HepG2 (cell line): ENCODE measurements around the gene GEMIN4. TPM values are rescaled to one million over a fixed set of nuclear protein-coding genes. Genes with fewer than 3 reads are reported as not detected.

Experiments used
- ASH2L ChIP-seq: fragments of 300-600, 200-600 bp; sonication (generic); IDR thresholded peaks from 2 replicates; pipeline ENCODE4 v1.7.0; 2017; ENCODE audit warnings: low read depth, mild to moderate bottlenecking, moderate library complexity, mixed read lengths, low read length; ENCODE audit not compliant: insufficient read length
- HES4 ChIP-seq: sonication (generic); formaldehyde crosslinking; IDR thresholded peaks from 2 replicates; pipeline ENCODE4 v1.9.0; 2021; ENCODE audit warnings: mild to moderate bottlenecking, missing genetic modification reagents, borderline replicate concordance
- HMGXB3 ChIP-seq: sonication (generic); formaldehyde crosslinking; IDR thresholded peaks from 2 replicates; pipeline ENCODE4 v1.4.0; 2020; ENCODE audit warnings: missing genetic modification reagents, borderline replicate concordance
- HOXD1 ChIP-seq: sonication (generic); formaldehyde crosslinking; IDR thresholded peaks from 2 replicates; pipeline ENCODE4 v1.5.0; 2020; ENCODE audit warnings: missing genetic modification reagents
- KMT2B ChIP-seq: IDR thresholded peaks from 2 replicates; pipeline ENCODE4 v1.6.1; 2016; ENCODE audit warnings: missing genetic modification reagents, missing compliant biosample characterization
- MTF1 ChIP-seq: sonication (generic); formaldehyde crosslinking; IDR thresholded peaks from 2 replicates; pipeline ENCODE4 v1.5.0; 2020; ENCODE audit warnings: missing genetic modification reagents
- NCOA2 ChIP-seq: sonication (generic); formaldehyde crosslinking; IDR thresholded peaks from 2 replicates; pipeline ENCODE4 v1.8.0; 2022; ENCODE audit warnings: inconsistent platforms
- NFE2L1 ChIP-seq: sonication (generic); formaldehyde crosslinking; IDR thresholded peaks from 2 replicates; pipeline ENCODE4 v1.4.0; 2020; ENCODE audit warnings: missing genetic modification reagents, mild to moderate bottlenecking, borderline replicate concordance
- ZBTB14 ChIP-seq: sonication (generic); formaldehyde crosslinking; IDR thresholded peaks from 2 replicates; pipeline ENCODE4 v1.4.0; 2020; ENCODE audit warnings: missing genetic modification reagents
- ZBTB8A ChIP-seq: sonication (generic); formaldehyde crosslinking; IDR thresholded peaks from 2 replicates; pipeline ENCODE4 v1.4.0; 2020; ENCODE audit warnings: mild to moderate bottlenecking, low read depth, missing genetic modification reagents, borderline replicate concordance
- ZFP37 ChIP-seq: sonication (generic); formaldehyde crosslinking; IDR thresholded peaks from 2 replicates; pipeline ENCODE4 v1.4.0; 2020; ENCODE audit warnings: missing genetic modification reagents, borderline replicate concordance
- ZFX ChIP-seq: sonication (generic); formaldehyde crosslinking; IDR thresholded peaks from 2 replicates; pipeline ENCODE4 v1.4.0; 2020; ENCODE audit warnings: mild to moderate bottlenecking, low read depth, missing genetic modification reagents, moderate library complexity
- ZMYM2 ChIP-seq: sonication (generic); formaldehyde crosslinking; IDR thresholded peaks from 2 replicates; pipeline ENCODE4 v1.8.0; 2022; ENCODE audit warnings: mild to moderate bottlenecking, missing genetic modification reagents
- ZNF20 ChIP-seq: sonication (generic); formaldehyde crosslinking; IDR thresholded peaks from 2 replicates; pipeline ENCODE4 v1.4.0; 2020; ENCODE audit warnings: mild to moderate bottlenecking, moderate library complexity, missing genetic modification reagents
- ZNF274 ChIP-seq: sonication (generic); formaldehyde crosslinking; IDR thresholded peaks from 2 replicates; pipeline ENCODE4 v1.5.1; 2020; ENCODE audit warnings: mild to moderate bottlenecking, missing genetic modification reagents
- ZNF367 ChIP-seq: sonication (generic); formaldehyde crosslinking; IDR thresholded peaks from 2 replicates; pipeline ENCODE4 v1.4.0; 2020; ENCODE audit warnings: missing genetic modification reagents, borderline replicate concordance
- ZNF577 ChIP-seq: sonication (generic); formaldehyde crosslinking; IDR thresholded peaks from 2 replicates; pipeline ENCODE4 v1.4.0; 2020; ENCODE audit warnings: mild to moderate bottlenecking, low read depth, missing genetic modification reagents, borderline replicate concordance
- ZNF652 ChIP-seq: IDR thresholded peaks from 2 replicates; pipeline ENCODE4 v1.6.1; 2016; ENCODE audit warnings: low read depth, borderline replicate concordance
- ZNF788 ChIP-seq: sonication (generic); formaldehyde crosslinking; IDR thresholded peaks from 2 replicates; pipeline ENCODE4 v1.5.0; 2020; ENCODE audit warnings: mild to moderate bottlenecking, missing genetic modification reagents, borderline replicate concordance
- ZNF841 ChIP-seq: sonication (generic); formaldehyde crosslinking; IDR thresholded peaks from 2 replicates; pipeline ENCODE4 v1.8.1; 2023; ENCODE audit warnings: missing genetic modification reagents, borderline replicate concordance
- polyA plus RNA-seq, 8 experiments: library from polyadenylated mRNA; depleted of rRNA in 3 of 8; stranded (reverse) in 7 of 8; unstranded in 1 of 8; fragments of >200 nt; fragmentation: Illumina TruSeq in 4 of 8; extraction: Trizol in 4 of 8; gene quantifications; 2 replicates each; pipeline versions ENCODE4 v1.2.1 to v1.2.3, GENCODE V29; 2011 to 2016; ENCODE audit warnings: low read depth in 4 of 8, missing spikeins in 1 of 8, mixed read lengths in 1 of 8; ENCODE audit not compliant: insufficient read depth in 1 of 8
- total RNA-seq, 5 experiments: library from RNA; depleted of rRNA; stranded (reverse); fragments of >200 nt; fragmentation: Illumina TruSeq; extraction: Trizol; gene quantifications; 2 replicates each; pipeline ENCODE4 v1.2.3, GENCODE V29; 2016; ENCODE audit warnings: low read depth in 1 of 5
- TF ChIP-seq, protein P1 (sequence below): sonication (generic); formaldehyde crosslinking; IDR thresholded peaks from 2 replicates; pipeline ENCODE4 v1.4.0; 2020; ENCODE audit warnings: missing genetic modification reagents; ENCODE audit errors: not compliant biosample characterization
- TF ChIP-seq, protein P2 (sequence below): sonication (generic); formaldehyde crosslinking; IDR thresholded peaks from 2 replicates; pipeline ENCODE4 v1.4.0; 2020; ENCODE audit warnings: missing genetic modification reagents

The GEMIN4 gene
- total and polyA plus RNA-seq, 2 of the 13 experiments (the other 11 are each of a cell fraction or from before 2014, with no cell fraction given) = 10.8 to 22.7 TPM

DNA sequence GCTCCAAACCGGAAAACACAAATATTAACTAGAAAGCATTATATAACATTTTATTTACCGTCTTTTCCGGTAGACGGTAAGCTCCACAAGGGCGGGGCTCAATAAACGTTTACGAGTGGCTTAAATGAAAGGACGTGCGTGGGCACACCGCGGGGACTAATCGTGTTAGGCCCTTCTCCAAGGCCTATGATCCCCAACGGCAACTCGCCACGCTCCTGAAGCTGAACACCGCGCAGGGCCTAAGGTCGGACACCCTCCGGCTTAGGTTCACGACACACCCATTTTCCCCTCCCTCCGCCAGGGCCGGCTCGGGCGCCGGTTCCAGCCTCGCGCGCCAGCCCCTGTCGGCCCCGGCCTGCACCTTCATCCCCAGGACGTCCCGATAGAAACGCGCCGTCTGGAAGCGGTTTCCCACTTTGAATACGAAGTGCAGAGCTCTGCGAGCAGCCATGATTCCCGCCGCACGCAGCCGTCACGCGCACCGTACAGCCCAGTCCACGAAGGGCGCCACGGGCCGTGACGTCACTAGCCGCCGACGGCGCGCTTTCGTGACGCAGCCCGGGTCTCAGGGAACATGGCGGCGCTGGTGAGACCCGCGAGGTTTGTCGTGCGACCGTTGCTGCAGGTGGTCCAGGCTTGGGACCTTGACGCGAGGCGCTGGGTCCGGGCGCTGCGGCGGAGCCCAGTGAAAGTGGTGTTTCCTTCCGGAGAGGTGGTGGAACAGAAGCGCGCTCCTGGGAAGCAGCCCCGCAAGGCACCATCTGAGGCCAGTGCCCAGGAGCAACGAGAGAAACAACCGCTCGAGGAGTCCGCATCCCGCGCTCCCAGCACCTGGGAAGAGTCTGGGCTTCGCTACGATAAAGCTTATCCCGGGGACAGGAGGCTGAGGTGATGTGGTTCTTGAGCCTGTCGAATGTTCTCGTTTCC lies 30.0 kb upstream of the GEMIN4 start, which contains the start of the genes GLOD4 and MRM3 (continued):
- TF ChIP-seq ZBTB8A (CRISPR knock-in tag) = 0 out of 2 replicates have a peak, but pooled peaks have one; percentile 56
- TF ChIP-seq HOXD1 (CRISPR knock-in tag) = peak; percentile 84; the same call in 1 of the 2 replicates
- no peak for TF ChIP-seq ZNF652
- peak; percentile 86 for TF ChIP-seq ZNF274 (CRISPR knock-in tag)
- TF ChIP-seq, protein P1, sequence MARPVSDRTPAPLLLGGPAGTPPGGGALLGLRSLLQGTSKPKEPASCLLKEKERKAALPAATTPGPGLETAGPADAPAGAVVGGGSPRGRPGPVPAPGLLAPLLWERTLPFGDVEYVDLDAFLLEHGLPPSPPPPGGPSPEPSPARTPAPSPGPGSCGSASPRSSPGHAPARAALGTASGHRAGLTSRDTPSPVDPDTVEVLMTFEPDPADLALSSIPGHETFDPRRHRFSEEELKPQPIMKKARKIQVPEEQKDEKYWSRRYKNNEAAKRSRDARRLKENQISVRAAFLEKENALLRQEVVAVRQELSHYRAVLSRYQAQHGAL (CRISPR knock-in tag) = no peak
- TF ChIP-seq HES4 = peak; percentile 72; the same call in 1 of the 2 replicates
- TF ChIP-seq NCOA2 (CRISPR knock-in tag) = peak; percentile 47; the same call in 1 of the 2 replicates
- TF ChIP-seq KMT2B (CRISPR knock-in tag) = peak; percentile 100
- peak; percentile 99 for TF ChIP-seq ZNF788 (CRISPR knock-in tag)
- no peak for TF ChIP-seq ZNF841
- no peak for TF ChIP-seq ZNF20 (CRISPR knock-in tag)
- peak; percentile 42; the same call in 1 of the 2 replicates for TF ChIP-seq NFE2L1
- TF ChIP-seq ASH2L = peak; percentile 93
- peak; percentile 68; the same call in 1 of the 2 replicates for TF ChIP-seq HMGXB3 (CRISPR knock-in tag)
- TF ChIP-seq MTF1 (CRISPR knock-in tag) = no peak
- peak; percentile 81; the same call in 1 of the 2 replicates for TF ChIP-seq ZMYM2 (CRISPR knock-in tag)
- no peak for TF ChIP-seq ZNF367 (CRISPR knock-in tag)
- TF ChIP-seq ZFP37 (CRISPR knock-in tag) = no peak
- TF ChIP-seq, protein P2, sequence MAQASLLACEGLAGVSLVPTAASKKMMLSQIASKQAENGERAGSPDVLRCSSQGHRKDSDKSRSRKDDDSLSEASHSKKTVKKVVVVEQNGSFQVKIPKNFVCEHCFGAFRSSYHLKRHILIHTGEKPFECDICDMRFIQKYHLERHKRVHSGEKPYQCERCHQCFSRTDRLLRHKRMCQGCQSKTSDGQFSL (CRISPR knock-in tag) = no peak
- TF ChIP-seq ZNF577 (CRISPR knock-in tag) = no peak
- TF ChIP-seq ZBTB14 (CRISPR knock-in tag) = 0 out of 2 replicates have a peak, but pooled peaks have one; percentile 29
- peak; percentile 98 for TF ChIP-seq ZFX (CRISPR knock-in tag)
